ENCODE results near the gene DACT2.

- TF ChIP-seq CTCF (IDR thresholded peaks at IDR 0.05): no peak
- no peak for TF ChIP-seq POLR2A (IDR thresholded peaks at IDR 0.05)
Observed at GRCh38 chr6:168305863-168306262, 13.7 kb downstream of the DACT2 start.

Measured in thyroid gland (tissue), 4 donors.